HEK293T (cell line): ENCODE data around the gene LTN1.

Experiments used
- CTCF ChIA-PET: fragments of 350-600 bp; formaldehyde crosslinking; extraction: SDS; loops from one replicate; lab custom pipeline; 2021; ENCODE audit warnings: antibody characterized with exemption, inconsistent platforms; lab: Yijun Ruan, JAX
- POLR2A ChIA-PET: fragments of 350-600 bp; formaldehyde crosslinking; extraction: SDS; loops from one replicate; lab custom pipeline; 2020; ENCODE audit warnings: antibody characterized with exemption, inconsistent platforms; lab: Yijun Ruan, JAX
- DNase-seq: peaks from one replicate; pipeline ENCODE4 v3.0.0; 2012; ENCODE audit warnings: mixed read lengths; ENCODE audit errors: extremely low spot score
- ARNT ChIP-seq: fragments of 450-650 bp; IDR thresholded peaks from 2 replicates; pipeline ENCODE4 v1.6.1; 2017; ENCODE audit warnings: mild to moderate bottlenecking
- BHLHE40 ChIP-seq: fragments of 450-650 bp; IDR thresholded peaks from 2 replicates; pipeline ENCODE4 v1.6.1; 2016; ENCODE audit warnings: mild to moderate bottlenecking, moderate library complexity, borderline replicate concordance
- CTBP1 ChIP-seq: fragments of 450-650 bp; IDR thresholded peaks from 2 replicates; pipeline ENCODE4 v1.6.1; 2016; ENCODE audit warnings: borderline replicate concordance
- ELF4 ChIP-seq: fragments of 450-650 bp; IDR thresholded peaks from 2 replicates; pipeline ENCODE4 v1.6.1; 2017; ENCODE audit warnings: antibody characterized with exemption
- FOXA1 ChIP-seq: fragments of 450-650 bp; IDR thresholded peaks from 2 replicates; pipeline ENCODE4 v1.6.1; 2016; ENCODE audit warnings: mild to moderate bottlenecking
- FOXK2 ChIP-seq: fragments of 450-650 bp; IDR thresholded peaks from 2 replicates; pipeline ENCODE4 v1.6.1; 2016; ENCODE audit warnings: mild to moderate bottlenecking
- FOXM1 ChIP-seq: fragments of 450-650 bp; IDR thresholded peaks from 2 replicates; pipeline ENCODE4 v1.6.1; 2017; ENCODE audit warnings: mild to moderate bottlenecking, borderline replicate concordance
- HDGF ChIP-seq: fragments of 450-650 bp; IDR thresholded peaks from 2 replicates; pipeline ENCODE4 v1.6.1; 2017; ENCODE audit warnings: antibody characterized with exemption, borderline replicate concordance
- L3MBTL2 ChIP-seq: fragments of 450-650 bp; conservative IDR thresholded peaks from 2 replicates; pipeline ENCODE4 v1.6.1; 2016; ENCODE audit warnings: mild to moderate bottlenecking
- LEF1 ChIP-seq: fragments of 450-650 bp; IDR thresholded peaks from 2 replicates; pipeline ENCODE4 v1.6.1; 2017; ENCODE audit warnings: mild to moderate bottlenecking, borderline replicate concordance
- NFRKB ChIP-seq: fragments of 450-650 bp; IDR thresholded peaks from 2 replicates; pipeline ENCODE4 v1.6.1; 2016; ENCODE audit warnings: mild to moderate bottlenecking, moderate library complexity
- SP1 ChIP-seq: fragments of 450-650 bp; IDR thresholded peaks from 2 replicates; pipeline ENCODE4 v1.6.1; 2017
- SUZ12 ChIP-seq: fragments of 450-650 bp; IDR thresholded peaks from 2 replicates; pipeline ENCODE4 v1.6.1; 2016; ENCODE audit warnings: mild to moderate bottlenecking
- TARDBP ChIP-seq: fragments of 450-650 bp; IDR thresholded peaks from 2 replicates; pipeline ENCODE4 v1.6.1; 2016
- ZNF384 ChIP-seq: fragments of 450-650 bp; IDR thresholded peaks from 2 replicates; pipeline ENCODE4 v1.6.1; 2016
- TF ChIP-seq, protein P1 (sequence below): fragments of 450-650 bp; IDR thresholded peaks from 2 replicates; pipeline ENCODE4 v1.6.1; 2016

The LTN1 gene

DNA sequence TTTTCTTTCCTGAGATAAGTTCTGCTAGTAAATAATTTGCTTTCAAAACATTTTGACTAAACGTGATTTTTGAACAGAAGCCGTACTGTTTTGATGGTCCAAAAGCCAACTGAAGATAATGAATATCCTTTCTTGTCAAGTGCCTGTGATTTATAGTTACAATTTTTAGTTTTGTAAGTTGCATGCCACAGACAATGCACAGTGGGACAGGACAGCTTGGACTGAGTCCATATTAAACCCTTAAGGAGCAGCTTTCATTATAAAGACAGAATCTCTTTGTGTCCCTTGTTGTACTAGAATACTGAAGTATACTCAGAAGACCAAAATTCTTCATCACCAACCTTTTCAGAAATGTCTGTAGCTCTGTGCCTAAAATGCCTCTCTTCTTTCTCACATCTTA, 92.2 kb downstream of the LTN1 start:
- ChIA-PET POLR2A (interaction anchor here (1.2 kb wide), 1 partner anchor 124 kb away, joined by 3 read pairs; the partner anchor contains the start of gene USP16), CTCF (no interaction called here)
- TF ChIP-seq ZNF384 (no peak), CTBP1 (no peak), ARNT (no peak), ELF4 (no peak), SUZ12 (no peak), FOXA1 (no peak), NFRKB (no peak), SP1 (no peak), FOXK2 (no peak), TARDBP (no peak), LEF1 (no peak)
- DNase-seq: no peak

DNA sequence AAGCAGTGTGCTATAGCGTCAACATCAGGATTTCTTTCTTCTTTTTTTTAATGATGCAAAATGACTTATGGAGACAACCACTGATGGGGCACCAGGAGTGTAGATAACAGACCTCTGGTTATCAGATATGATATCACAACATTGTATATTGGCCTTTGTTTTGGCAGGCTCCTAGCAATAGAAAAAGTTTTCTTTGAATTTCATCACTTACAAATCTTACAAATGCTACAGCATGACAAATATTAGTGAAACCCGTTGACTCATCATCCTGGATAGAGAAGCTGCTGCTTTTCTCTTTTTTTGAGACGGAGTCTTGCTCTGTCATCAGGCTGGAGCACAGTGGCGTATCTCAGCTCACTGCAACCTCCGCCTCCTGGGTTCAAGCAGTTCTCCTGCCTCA, 92.9 kb downstream of the LTN1 start:
- ChIA-PET POLR2A (interaction anchor here (1.2 kb wide), 1 partner anchor 125 kb away, joined by 3 read pairs; the partner anchor contains the start of gene USP16), CTCF (no interaction called here)
- TF ChIP-seq ZNF384 (no peak), CTBP1 (no peak), ARNT (no peak), L3MBTL2 (no peak), BHLHE40 (no peak), ELF4 (no peak), SP1 (no peak), HDGF (no peak), FOXK2 (no peak), FOXA1 (no peak), FOXM1 (no peak), LEF1 (no peak), NFRKB (no peak), TARDBP (no peak), SUZ12 (no peak)
- TF ChIP-seq, protein P1, sequence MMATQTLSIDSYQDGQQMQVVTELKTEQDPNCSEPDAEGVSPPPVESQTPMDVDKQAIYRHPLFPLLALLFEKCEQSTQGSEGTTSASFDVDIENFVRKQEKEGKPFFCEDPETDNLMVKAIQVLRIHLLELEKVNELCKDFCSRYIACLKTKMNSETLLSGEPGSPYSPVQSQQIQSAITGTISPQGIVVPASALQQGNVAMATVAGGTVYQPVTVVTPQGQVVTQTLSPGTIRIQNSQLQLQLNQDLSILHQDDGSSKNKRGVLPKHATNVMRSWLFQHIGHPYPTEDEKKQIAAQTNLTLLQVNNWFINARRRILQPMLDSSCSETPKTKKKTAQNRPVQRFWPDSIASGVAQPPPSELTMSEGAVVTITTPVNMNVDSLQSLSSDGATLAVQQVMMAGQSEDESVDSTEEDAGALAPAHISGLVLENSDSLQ: no peak
- no peak for DNase-seq

DNA sequence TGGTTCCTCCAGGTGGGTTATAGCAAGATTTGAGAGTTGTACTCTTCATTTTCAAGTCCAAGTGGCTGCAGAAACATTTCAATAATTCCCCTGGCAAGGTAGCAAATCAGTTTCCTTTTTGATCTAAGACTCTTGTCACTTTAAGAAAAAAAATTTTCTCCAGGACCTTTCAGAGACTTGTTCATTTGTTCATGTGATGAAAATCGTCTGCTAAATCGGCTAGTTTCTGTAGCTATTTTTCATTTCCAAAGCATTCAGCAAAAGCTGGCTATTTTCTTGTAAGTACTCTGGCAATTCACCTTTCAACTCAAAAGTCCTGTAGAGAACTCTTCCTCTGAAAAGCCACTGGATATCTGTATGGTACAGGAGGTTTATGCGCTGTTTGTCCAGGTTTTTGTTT, 93.5 kb downstream of the LTN1 start:
- POLR2A ChIA-PET: interaction anchor here (1.2 kb wide), 1 partner anchor 126 kb away, joined by 3 read pairs; the partner anchor contains the start of gene USP16
- CTCF ChIA-PET: no interaction called here
- no peak for TF ChIP-seq TARDBP
- TF ChIP-seq NFRKB: no peak
- no peak for TF ChIP-seq FOXA1
- no peak for TF ChIP-seq HDGF
- TF ChIP-seq SUZ12: no peak
- TF ChIP-seq ZNF384: no peak
- TF ChIP-seq, protein P1: no peak
- TF ChIP-seq ELF4: no peak
- no peak for TF ChIP-seq SP1
- no peak for TF ChIP-seq BHLHE40
- no peak for TF ChIP-seq L3MBTL2
- no peak for TF ChIP-seq FOXK2
- no peak for TF ChIP-seq FOXM1
- TF ChIP-seq CTBP1: no peak
- no peak for TF ChIP-seq LEF1
- TF ChIP-seq ARNT: no peak
- DNase-seq: no peak

DNA sequence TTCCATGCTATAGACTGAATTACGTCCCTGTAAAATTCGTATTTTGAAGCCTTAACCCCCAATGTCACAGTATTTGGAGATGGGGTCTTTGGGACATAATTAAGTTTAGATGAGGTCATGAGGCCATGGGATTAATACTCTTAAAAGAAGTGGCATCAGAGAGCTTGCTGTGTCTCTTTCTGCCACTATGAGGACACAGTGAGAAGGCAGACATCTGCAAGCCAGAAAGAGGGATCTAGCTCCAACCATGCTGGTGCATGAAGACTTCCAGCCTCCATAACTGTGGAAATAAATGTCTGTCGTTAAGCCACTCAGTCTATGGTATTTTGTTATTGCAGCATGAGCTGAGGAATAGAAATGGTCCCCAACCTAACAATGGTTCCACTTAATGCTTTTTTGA, 99.0 kb downstream of the LTN1 start:
- TF ChIP-seq FOXM1 (no peak), ARNT (no peak), ZNF384 (no peak), HDGF (no peak), L3MBTL2 (no peak), TARDBP (no peak)
- DNase-seq: no peak
- POLR2A ChIA-PET: interaction anchor here (1.5 kb wide), 1 partner anchor 9 kb away, joined by 6 read pairs; a partner anchor contains a TSS
- CTCF ChIA-PET: no interaction called here

DNA sequence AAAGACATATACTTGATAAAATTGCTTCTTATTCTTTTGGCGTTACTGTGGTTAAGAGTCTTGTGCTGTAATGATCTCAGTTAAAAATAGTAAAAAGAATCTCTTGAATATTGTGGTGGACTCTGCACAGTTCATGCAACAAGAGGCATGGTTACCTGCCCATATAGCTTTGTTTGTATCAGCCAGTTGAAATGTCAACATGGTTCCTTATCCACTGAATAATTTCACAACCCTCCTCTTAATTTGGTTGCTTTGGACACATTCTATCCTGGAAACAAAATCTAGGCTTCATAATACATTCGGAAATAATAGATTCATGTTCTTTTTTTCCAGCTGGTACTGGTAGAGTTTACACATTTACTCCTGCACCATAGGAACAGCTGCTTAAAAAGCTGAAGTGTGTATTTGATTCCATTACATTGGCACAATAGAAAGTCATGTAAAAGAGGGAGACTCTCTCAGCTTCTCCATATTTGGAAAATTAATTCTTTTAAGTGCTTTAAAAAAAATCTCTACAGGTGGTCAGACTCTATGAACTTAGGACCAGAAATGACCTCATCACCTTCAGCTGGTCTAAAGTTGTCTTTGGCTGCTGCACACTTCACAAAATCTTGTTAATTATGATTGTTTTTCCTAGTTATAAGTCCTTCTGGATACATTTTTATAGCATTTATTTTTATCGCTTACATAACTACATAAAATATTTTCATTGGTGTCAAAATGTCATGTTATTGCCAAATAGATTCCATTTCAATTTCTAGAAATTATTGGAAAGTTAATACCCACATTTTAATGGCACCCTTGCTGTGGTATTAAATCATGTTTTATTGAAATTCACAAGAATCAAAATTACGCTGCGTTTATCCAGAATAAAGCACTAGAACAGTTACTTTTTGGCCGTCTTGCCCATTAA, 100.2 kb downstream of the LTN1 start:
- TF ChIP-seq SUZ12 (no peak), HDGF (no peak), FOXM1 (no peak), NFRKB (no peak), SP1 (no peak), L3MBTL2 (no peak), FOXA1 (no peak), BHLHE40 (no peak), CTBP1 (no peak), ZNF384 (no peak)
- TF ChIP-seq, protein P1: no peak
- ChIA-PET CTCF (interaction anchor here (0.7 kb wide), 1 partner anchor 138 kb away, joined by 4 read pairs; no protein-coding TSS in a partner anchor), POLR2A (interaction anchor here (1.0 to 1.5 kb wide), 2 partner anchors 8 to 100 kb away, joined by 3 to 6 read pairs; partner anchors contain the start of gene LTN1)
- no peak for DNase-seq

DNA sequence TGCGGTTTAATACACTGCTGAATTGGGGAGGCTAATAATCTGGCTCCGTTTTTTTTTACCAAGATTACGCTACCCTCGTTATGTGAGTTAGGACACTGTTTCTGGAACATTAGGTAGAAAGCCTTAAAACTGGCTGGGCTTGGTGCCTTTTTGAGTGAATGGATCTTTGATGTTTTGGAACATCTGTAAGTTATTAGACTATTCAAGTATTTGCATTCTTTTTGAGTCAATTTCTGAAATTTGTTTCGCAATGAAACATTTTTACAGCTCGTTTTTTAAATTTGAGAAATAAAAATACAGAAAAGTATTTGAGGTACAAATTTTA, 106.9 kb downstream of the LTN1 start:
- POLR2A ChIA-PET: no interaction called here

More for the DNA sequence above, 106.9 kb downstream of the LTN1 start:
- no peak for DNase-seq
- CTCF ChIA-PET: interaction anchor here (0.7 kb wide), 1 partner anchor 552 kb away, joined by 5 read pairs; no protein-coding TSS in a partner anchor
- TF ChIP-seq HDGF (no peak), LEF1 (no peak), SP1 (no peak), NFRKB (no peak)
